ENCODE results near the gene C6orf136. TPM values are rescaled to one million over a fixed set of nuclear protein-coding genes. Genes with fewer than 3 reads are reported as not detected.

The C6orf136 gene
- total RNA-seq, 1 donor from 2014 or later = 21.6 TPM

GRCh38 chr6:30700340-30700739, 53.4 kb downstream of the C6orf136 start:
- no peak for TF ChIP-seq CTCF (IDR thresholded peaks at IDR 0.05)
- Mint-ChIP-seq H3K4me3 (no peak overlapping the region), H3K27me3 (no peaks in the 10 kb centered on the region), H3K36me3 (ENCODE audit: low read depth) (peaks cover 43% of the 10 kb centered on the region), H3K27ac (no peak overlapping the region), H3K4me1 (no peaks in the 10 kb centered on the region), H3K9me3 (no peaks in the 10 kb centered on the region)
- CTCF ChIA-PET = no interaction called here
- POLR2A ChIA-PET = interaction anchor here (1.0 kb wide), 1 partner anchor 17 kb away, joined by 3 read pairs; the partner anchor contains the start of gene MDC1
- no peak for ATAC-seq (ENCODE audit: low read depth)
- intact Hi-C loops (cut with micrococcal nuclease) = no loop called here
- no peak for DNase-seq

Other genes with a start within 250 kb of the C6orf136 start
- 737 and 740 TPM in 2 replicates for gene HLA-E, start 157.6 kb upstream of the C6orf136 start, total RNA-seq
- gene GNL1, start 90.6 kb upstream of the C6orf136 start, total RNA-seq = 67.2 and 67.4 TPM in 2 replicates
- 24.1 and 29.5 TPM in 2 replicates for gene PRR3, start 89.8 kb upstream of the C6orf136 start, total RNA-seq
- 93.7 and 94.5 TPM in 2 replicates for gene ABCF1, start 75.7 kb upstream of the C6orf136 start, total RNA-seq
- gene PPP1R10, start 29.9 kb upstream of the C6orf136 start, total RNA-seq = 85.6 and 112 TPM in 2 replicates
- 57.7 and 61.2 TPM in 2 replicates for gene MRPS18B, start 29.3 kb upstream of the C6orf136 start, total RNA-seq
- gene ATAT1, start 20.3 kb upstream of the C6orf136 start, total RNA-seq = 6.9 and 10.3 TPM in 2 replicates
- gene DHX16, start 25.9 kb downstream of the C6orf136 start, total RNA-seq = 42.3 and 50.4 TPM in 2 replicates
- gene PPP1R18, start 39.5 kb downstream of the C6orf136 start, total RNA-seq = 96.8 and 104 TPM in 2 replicates
- 17.4 and 17.8 TPM in 2 replicates for gene NRM, start 43.9 kb downstream of the C6orf136 start, total RNA-seq
- gene MDC1, start 70.1 kb downstream of the C6orf136 start, total RNA-seq = 62.4 and 65.6 TPM in 2 replicates
- 700 and 725 TPM in 2 replicates for gene TUBB, start 73.2 kb downstream of the C6orf136 start, total RNA-seq
- gene FLOT1, start 95.6 kb downstream of the C6orf136 start, total RNA-seq = 49.1 and 52.0 TPM in 2 replicates
- 3.0 and 3.3 TPM in 2 replicates for gene IER3, start 97.4 kb downstream of the C6orf136 start, total RNA-seq
- 16.8 and 18.7 TPM in 2 replicates for gene DDR1, start 237.4 kb downstream of the C6orf136 start, total RNA-seq